ENCODE data around the gene ALAD.

DNA sequence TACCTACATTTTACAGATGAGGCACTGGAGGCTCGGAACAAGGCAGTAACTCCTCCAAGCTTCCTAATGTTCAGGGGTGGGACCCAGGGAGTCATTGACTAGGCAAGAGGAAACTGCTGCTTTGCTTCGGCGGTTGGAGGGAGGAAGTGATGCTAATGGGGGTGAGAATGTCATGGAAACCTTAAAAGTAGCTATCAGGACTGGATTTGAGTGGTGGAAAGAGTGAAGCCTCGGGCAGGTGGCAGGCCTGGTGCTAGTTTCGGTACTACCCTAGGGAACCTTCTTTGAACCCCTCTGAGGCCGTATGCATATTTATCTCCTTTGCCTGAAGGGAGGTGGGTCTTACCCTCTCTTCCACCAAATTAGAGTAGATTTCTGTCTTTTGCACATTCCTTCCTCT is 50.1 kb downstream of the ALAD start:
- no peak for TF ChIP-seq TAF1 (IDR thresholded peaks at IDR 0.05; ENCODE audit: low read depth, low read length)
- no peak for TF ChIP-seq POLR2A (IDR thresholded peaks at IDR 0.05; ENCODE audit: low read depth, low read length)
- TF ChIP-seq POLR2AphosphoS5 (IDR thresholded peaks at IDR 0.05; ENCODE audit: low read depth, low read length) = no peak
